LNCAP (cell line): ENCODE data around the gene SLC25A24.

ENCODE experiments used
- CTCF ChIP-seq: fragments of 450-650 bp; IDR thresholded peaks from 2 replicates; pipeline ENCODE4 v1.5.1; 2017; ENCODE audit warnings: mild to moderate bottlenecking

SLC25A24 gene

GRCh38 chr1:108201687-108202086 lies 1.5 kb upstream of the SLC25A24 start:
- no peak for TF ChIP-seq CTCF

GRCh38 chr1:108200687-108201051 lies 526 bp upstream of the SLC25A24 start:
- TF ChIP-seq CTCF: peak; percentile 50; the same call in 1 of the 2 replicates

- TF ChIP-seq CTCF: no peak
Measured at GRCh38 chr1:108199201-108199691, 897 bp downstream of the SLC25A24 start.

- TF ChIP-seq CTCF: no peak
Measured at GRCh38 chr1:108194051-108194450, 6.1 kb downstream of the SLC25A24 start.

GRCh38 chr1:108193333-108193732 lies 6.8 kb downstream of the SLC25A24 start:
- TF ChIP-seq CTCF: no peak

- no peak for TF ChIP-seq CTCF
Measured at GRCh38 chr1:108192581-108192980, 7.6 kb downstream of the SLC25A24 start.

- TF ChIP-seq CTCF: no peak
Measured at GRCh38 chr1:108190686-108191416, 9.3 kb downstream of the SLC25A24 start.
